Stimulated activated CD4-positive, alpha-beta T cell treated with anti-CD3 and anti-CD28 coated beads, Interleukin-4, amount 100 ng/mL, for 48 hours (primary cell): ENCODE data around the gene TRIM15.

Source experiments
- DNase-seq, 2 donors: peaks; one replicate each; pipeline ENCODE4 v3.0.0-alpha.2; 2020; ENCODE audit warnings: low read depth in 2 of 2

Gene TRIM15

DNA sequence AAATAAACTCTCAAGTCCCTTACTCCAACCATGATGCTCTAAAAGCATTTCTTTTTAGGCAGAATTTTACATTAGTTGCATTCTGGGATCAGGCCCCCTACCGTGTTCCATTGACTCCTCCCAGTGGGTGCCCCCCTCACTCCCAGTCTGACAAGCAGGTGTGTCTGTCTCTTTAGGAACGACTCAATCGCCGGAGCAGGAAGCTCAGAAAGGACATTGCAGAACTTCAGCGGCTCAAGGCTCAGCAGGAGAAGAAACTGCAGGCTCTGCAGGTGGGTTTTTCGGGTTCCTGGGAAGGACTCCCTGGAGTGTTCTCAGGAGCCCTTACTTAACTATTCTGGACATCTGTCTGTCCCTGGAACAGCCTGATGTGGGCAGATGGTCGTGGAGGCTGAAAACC is 17.5 kb upstream of the TRIM15 start:
- DNase-seq = no peak

DNA sequence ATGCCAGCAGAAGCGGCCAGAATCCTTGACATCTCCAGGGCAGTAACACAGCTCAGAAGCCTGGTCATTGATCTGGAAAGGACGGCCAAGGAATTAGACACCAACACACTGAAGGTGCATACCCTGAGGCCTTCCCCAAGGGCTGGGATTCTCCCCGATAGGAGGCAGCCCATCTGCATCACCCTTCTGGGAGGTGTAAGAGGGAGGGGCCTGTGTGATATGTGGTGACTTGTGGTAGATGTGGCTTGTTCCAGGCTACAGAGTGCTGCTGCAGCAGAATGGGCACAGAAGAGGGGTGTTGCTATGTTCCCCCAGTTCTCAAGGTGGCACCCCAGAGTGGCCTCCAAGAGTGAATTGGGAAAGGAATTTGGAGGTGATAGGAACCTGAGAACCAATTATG is 16.2 kb upstream of the TRIM15 start:
- no peak for DNase-seq

GRCh38 chr6:30149234-30149633 is 14.1 kb upstream of the TRIM15 start:
- DNase-seq = no peak

DNA sequence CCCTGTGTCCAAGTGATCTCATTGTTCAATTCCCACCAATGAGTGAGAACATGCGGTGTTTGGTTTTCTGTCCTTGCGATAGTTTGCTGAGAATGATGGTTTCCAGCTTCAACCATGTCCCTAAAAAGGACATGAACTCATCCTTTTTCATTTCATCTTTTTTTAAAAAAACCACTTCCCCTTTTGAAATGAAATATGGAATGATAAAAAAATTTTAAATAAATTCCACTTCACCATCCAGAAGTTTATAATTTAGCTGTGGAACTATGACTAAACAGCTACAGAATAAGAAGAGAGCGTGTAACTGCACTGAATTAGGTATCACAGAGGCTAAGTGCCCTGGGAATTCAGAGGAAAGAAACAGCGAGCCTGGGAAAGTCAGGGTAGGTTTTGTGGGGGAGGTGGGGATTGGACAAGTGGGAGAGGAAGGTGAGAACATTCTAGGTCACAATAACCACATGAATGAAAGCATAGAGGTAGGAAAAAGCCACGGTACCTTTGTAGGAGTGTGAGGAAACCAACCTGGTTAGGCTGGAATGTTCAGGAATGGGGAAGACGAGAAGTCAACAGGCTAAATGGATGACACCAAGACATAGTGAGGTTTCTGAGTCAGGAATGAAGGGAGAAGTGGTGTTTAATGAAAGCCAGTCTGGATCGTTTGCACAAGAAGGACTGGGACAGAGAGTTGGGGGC is 13.3 kb upstream of the TRIM15 start:
- DNase-seq = no peak

- no peak for DNase-seq
Measured at GRCh38 chr6:30150671-30151395, 12.5 kb upstream of the TRIM15 start.

DNA sequence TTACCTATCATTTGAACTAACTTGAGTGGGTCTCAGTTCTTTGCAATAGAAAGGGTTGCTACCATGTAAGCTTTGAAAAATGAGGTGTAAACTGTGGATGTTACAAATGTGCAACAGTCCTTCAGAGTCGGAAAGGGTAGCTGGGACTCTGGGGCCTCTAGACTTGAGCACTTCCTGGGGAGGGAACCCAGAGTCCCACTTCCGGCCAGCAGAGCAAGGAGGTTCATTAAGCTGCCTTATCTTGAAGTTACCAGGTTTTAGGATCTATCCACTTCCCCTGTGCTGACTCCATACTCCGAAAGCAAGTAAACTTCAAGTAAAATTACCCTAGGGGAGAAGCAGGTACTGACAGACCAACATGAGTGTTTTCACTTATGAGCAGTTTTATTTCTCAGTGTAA is 11.8 kb upstream of the TRIM15 start:
- DNase-seq = no peak

DNA sequence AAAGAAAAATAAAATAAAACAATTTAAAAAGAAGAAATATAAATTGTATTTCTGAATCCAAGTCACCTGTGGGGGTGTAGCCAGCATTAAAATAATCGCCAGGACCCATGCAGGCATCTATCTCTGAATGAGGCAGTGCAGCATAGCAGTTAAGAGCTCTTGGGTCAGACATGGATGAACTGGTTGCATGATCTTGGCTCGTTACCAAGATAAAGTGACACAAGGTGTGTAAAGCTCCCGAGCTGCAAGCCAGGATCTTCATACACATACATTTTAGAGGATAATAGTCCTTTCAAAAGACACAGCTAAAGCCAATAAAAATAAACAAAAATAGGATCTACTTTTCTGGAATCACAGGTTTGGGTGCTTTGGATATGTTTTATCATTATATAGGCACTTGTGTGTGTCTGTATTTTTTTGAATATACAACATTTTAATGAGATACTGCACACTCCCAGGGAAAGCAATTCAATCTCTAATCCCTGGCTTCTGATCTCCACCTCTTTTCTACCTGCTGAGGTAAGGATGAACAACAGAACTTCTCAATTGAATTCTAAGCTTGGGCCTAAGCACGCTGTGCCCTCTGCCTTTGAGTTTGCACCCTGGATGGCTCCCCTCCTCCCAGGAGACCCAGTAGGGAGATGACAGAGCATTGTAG is 11.2 kb upstream of the TRIM15 start:
- no peak for DNase-seq

- DNase-seq = no peak
Measured at GRCh38 chr6:30152910-30153610, 10.3 kb upstream of the TRIM15 start.

GRCh38 chr6:30154061-30154460 is 9.3 kb upstream of the TRIM15 start:
- DNase-seq = no peak

DNA sequence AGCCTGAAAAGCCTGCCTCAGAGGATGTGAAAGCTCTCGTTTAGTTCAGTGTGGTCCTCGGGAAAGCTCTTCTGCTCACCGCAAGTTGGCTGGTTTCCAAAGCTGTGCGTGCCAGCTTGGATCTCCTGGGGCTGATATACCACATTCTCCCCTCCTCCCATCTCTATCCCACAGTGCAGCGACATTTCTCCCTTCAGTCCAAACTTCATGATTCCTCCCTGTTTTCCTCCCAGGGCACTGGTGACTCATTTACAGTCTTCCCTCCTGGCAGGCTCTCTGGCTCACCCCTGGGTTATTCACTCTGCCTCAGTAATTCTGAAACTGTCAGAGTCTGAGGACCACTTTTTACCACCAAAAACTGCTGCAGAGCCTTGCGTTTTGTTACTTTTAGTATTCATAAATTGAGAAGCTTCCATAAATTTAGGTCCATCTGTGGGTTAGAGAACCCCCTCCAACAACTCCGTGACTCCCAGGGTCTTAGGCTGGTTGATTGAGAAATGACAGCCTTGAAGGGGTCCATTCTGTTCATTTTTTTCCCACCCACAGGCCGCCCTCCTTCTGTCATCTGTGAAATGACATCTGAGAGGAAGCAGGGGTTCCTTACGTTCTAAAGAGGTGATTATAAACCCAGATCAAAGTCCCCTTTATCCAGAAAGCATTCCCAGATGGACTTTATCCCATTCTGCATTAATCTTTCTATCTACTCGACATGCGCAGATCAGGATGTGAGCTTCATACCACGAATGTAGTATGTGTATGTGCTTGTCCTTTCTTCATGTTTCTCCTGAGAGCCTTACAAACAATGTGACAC is 8.4 kb upstream of the TRIM15 start:
- DNase-seq = no peak

DNA sequence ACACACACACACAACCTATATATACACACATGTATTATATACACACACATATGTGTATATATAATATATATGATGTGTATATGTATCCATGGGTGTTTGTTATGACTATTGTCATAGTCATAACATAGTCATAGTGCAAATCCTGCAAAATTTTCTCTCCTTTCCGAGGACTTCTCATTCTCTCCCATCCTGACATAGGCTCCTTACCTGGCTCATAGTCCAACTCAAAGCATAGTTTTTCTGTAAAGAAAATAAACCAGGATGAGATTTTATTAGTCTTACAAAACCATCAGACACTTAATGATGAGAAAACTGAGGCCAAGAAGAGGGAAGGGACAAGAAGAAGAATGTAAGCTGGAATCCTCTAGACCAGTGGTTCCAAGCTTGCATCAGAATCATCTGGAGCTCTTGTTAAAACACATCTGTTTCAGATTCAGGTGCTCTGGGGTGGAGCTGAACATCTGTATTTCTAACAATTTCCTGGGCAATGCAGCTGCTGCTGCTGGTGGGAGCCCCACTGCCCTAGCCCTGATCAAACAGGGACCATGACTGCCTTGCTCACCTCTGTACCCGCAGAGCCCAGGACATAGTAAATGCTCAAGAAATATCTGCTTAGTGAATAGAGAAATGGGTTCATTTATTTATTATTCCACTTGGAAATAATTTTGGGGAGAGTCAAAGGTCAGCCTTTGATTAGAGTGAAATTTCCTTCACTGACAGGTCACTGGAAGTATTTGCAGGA is 7.7 kb upstream of the TRIM15 start:
- no peak for DNase-seq

DNA sequence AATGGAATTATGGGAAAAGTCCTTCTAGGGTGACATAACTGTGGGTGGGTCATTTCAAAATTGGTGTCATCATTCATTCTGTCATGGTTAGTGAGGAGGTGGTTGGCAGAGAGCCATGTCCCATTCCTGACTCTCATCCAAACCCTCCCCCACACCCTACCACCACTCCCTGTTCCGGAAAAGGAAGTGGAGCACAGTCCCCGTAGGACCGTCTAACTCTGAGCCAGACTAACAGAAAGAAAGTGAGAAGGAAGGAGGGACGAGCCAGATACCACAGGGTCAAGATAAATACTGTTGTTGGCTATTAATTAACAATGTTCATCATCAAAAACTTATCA is 7.1 kb upstream of the TRIM15 start:
- no peak for DNase-seq

DNA sequence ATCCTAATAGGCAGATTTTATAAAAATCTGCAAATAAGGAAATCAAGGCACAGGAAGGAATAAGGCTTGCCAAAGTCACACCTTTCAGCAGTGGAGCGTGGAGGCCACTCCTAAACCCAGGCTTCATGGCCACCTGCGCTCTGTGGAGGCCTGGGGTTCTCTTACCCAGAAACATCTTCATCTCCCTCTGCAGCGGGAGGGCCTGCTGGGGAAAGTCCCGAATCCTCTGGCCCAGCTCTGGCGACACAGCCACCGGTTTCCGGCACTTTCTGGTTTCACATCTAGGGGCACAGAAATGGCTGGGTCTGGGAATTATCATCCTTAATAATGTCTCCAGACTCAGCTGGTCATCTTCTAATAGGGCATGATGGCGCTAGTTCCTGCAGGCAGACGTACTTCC is 6.6 kb upstream of the TRIM15 start:
- DNase-seq = no peak

DNA sequence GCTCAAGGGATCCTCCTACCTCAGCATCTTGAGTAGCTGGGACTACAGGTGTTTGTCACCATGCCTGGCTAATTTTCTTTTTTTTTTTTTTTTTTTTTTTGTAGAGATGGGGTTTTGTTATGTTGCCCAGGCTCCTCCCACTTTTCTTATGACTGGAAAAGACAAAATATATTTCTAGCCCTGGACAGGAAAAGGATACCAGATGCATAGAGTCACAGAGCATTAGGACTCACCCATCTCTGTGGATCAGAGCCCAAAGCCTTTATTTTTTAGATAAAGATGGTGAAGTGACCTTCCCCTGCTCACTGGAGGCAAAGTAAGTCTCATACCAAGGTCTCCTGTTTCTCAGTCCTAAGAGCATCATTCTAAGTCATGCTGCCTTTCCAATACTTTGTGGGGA is 5.8 kb upstream of the TRIM15 start:
- no peak for DNase-seq

- no peak for DNase-seq
Measured at GRCh38 chr6:30157999-30158398, 5.3 kb upstream of the TRIM15 start.

DNA sequence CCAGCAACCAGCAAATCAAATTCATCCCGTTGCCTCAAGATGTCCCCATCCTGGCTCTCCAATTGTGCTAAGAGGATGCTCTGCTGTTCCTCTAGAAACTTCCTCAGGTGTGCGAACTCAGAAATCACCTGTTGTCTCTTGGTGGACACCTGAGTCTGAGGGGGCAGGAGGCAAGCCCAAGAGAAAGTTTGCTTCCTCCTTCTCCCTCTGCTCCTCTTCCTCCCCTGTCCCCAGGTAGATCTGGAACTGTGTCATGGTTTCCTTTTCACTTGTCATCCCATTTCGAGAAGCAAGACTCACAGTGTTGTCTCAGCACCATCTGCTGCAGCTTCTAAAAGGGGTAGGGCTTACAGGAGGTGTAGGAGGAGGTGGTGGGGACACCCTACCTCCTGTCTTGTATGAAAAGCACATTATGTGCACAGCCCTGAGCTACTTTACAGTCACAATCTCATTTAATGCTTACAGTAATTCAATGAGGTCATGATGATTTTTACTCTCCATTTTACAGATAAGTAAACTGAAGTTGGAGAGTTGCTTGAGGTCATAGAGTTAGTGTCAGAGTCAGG is 4.8 kb upstream of the TRIM15 start:
- no peak for DNase-seq

DNA sequence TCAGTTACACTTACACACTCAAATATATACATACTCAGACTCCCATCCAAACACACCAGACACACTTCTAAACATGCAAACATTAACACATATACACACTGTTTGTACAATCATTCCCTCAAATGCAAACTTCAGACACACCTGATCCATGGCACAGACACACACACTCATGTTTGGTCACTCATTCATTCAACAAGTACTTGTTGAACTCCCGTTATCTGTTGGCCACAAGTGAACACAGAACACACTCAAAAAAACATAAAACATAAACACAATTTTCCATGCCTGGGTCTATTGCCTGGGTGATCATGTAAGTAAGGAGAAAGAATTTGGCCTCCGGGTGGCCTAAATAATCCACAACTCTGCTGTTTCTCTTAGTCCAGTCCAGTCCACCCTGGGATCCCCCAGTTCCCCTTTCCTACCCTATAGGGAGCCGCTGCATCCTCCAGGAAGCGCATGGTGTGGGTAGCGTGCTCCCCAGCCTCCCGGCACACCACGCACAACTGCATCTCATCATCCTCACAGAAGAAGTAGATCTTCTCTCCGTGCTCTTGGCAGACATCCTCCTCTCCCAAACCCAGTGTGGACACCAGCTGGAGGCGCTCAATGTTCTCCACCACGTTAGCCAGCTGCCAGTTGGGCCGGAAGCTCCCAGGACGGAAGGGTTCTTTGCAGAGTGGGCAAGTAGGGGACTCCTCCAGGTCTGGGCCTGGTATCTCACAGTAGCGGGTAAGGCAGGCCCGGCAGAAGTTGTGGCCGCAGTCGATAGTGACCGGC is 3.1 kb upstream of the TRIM15 start:
- no peak for DNase-seq

- no peak for DNase-seq
Measured at GRCh38 chr6:30160785-30161531, 2.4 kb upstream of the TRIM15 start, which contains the start of gene TRIM10. Gene TRIM10 (minus strand): TSS chr6:30161211. CDS start chr6:30160858, 353 bp downstream.
